ENCODE data around the gene GALNT4.
A peak's percentile ranks its signal among the peaks of the same experiment; 100 is the strongest.

GALNT4 gene

GRCh38 chr12:89524541-89525304 is at the start of gene GALNT4:
TSS of gene GALNT4 (minus strand) at chr12:89524796. CDS start at chr12:89524549, 247 bp downstream.
- peak; percentile 46 to 54 for DNase-seq (ENCODE audit: low read depth in 2 of 2, low spot score in 1 of 2)

GRCh38 chr12:89573051-89573810 is 48.6 kb upstream of the GALNT4 start:
- DNase-seq (ENCODE audit: low read depth in 2 of 2, low spot score in 1 of 2), result no peak

- no peak for DNase-seq (ENCODE audit: low read depth in 2 of 2, low spot score in 1 of 2)
These were observed 47.0 kb upstream of the GALNT4 start for GRCh38 chr12:89571491-89572195.

GRCh38 chr12:89568484-89568883 is 43.9 kb upstream of the GALNT4 start:
- DNase-seq (ENCODE audit: low read depth in 2 of 2, low spot score in 1 of 2), result no peak

- DNase-seq (ENCODE audit: low read depth in 2 of 2, low spot score in 1 of 2), result no peak
These were observed 43.2 kb upstream of the GALNT4 start for GRCh38 chr12:89567691-89568239.

- DNase-seq (ENCODE audit: low read depth in 2 of 2, low spot score in 1 of 2), result no peak
These were observed 42.0 kb upstream of the GALNT4 start for GRCh38 chr12:89566615-89567014.

- no peak for DNase-seq (ENCODE audit: low read depth in 2 of 2, low spot score in 1 of 2)
These were observed 40.4 kb upstream of the GALNT4 start for GRCh38 chr12:89565002-89565401.

GRCh38 chr12:89559753-89560152 is 35.2 kb upstream of the GALNT4 start:
- DNase-seq (ENCODE audit: low read depth in 2 of 2, low spot score in 1 of 2), result no peak

- DNase-seq (ENCODE audit: low read depth in 2 of 2, low spot score in 1 of 2), result no peak
These were observed 32.4 kb upstream of the GALNT4 start for GRCh38 chr12:89556976-89557375.

GRCh38 chr12:89552376-89552775 is 27.8 kb upstream of the GALNT4 start:
- DNase-seq (ENCODE audit: low read depth in 2 of 2, low spot score in 1 of 2), result no peak

- DNase-seq (ENCODE audit: low read depth in 2 of 2, low spot score in 1 of 2), result no peak
These were observed 27.2 kb upstream of the GALNT4 start for GRCh38 chr12:89551747-89552146.

- no peak for DNase-seq (ENCODE audit: low read depth in 2 of 2, low spot score in 1 of 2)
These were observed 22.5 kb upstream of the GALNT4 start for GRCh38 chr12:89547101-89547500.

- DNase-seq (ENCODE audit: low read depth in 2 of 2, low spot score in 1 of 2), result no peak
These were observed 21.6 kb upstream of the GALNT4 start for GRCh38 chr12:89546151-89546550.

GRCh38 chr12:89544681-89545184 is 20.1 kb upstream of the GALNT4 start:
- no peak for DNase-seq (ENCODE audit: low read depth in 2 of 2, low spot score in 1 of 2)

- no peak for DNase-seq (ENCODE audit: low read depth in 2 of 2, low spot score in 1 of 2)
These were observed 19.4 kb upstream of the GALNT4 start for GRCh38 chr12:89544022-89544421.

- peak; percentile 28 to 31 for DNase-seq (ENCODE audit: low read depth in 2 of 2, low spot score in 1 of 2)
These were observed 18.5 kb upstream of the GALNT4 start for GRCh38 chr12:89542912-89543592.

- DNase-seq (ENCODE audit: low read depth in 2 of 2, low spot score in 1 of 2), result no peak
These were observed 17.6 kb upstream of the GALNT4 start for GRCh38 chr12:89542236-89542635.

- no peak for DNase-seq (ENCODE audit: low read depth in 2 of 2, low spot score in 1 of 2)
These were observed 16.0 kb upstream of the GALNT4 start for GRCh38 chr12:89540586-89540985.

GRCh38 chr12:89539426-89540223 is 15.0 kb upstream of the GALNT4 start:
- DNase-seq (ENCODE audit: low read depth in 2 of 2, low spot score in 1 of 2), result no peak

- DNase-seq (ENCODE audit: low read depth in 2 of 2, low spot score in 1 of 2), result no peak
These were observed 14.3 kb upstream of the GALNT4 start for GRCh38 chr12:89538897-89539296.
